ENCODE data around the gene CDH4.

DNA sequence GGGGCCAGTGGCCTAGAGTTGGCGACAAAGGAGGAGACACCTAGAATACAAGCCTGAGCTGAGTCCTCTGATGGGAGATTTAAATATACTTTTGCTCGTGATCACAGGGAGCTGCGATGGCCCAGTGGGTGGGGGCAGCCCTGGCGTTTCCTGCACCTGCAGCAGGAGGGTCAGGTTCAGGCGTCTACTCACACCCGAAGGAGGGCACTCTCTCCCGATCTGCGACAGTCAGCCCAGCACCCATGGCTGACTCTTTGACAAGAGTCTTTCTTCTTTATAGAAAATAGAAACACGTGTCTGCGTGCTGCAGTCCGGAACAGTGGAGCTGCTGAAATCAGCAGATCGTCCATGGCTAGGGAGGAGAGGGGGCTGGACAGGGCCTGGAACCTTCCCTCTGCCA is 338.2 kb downstream of the CDH4 start:
- TF ChIP-seq, protein P1, sequence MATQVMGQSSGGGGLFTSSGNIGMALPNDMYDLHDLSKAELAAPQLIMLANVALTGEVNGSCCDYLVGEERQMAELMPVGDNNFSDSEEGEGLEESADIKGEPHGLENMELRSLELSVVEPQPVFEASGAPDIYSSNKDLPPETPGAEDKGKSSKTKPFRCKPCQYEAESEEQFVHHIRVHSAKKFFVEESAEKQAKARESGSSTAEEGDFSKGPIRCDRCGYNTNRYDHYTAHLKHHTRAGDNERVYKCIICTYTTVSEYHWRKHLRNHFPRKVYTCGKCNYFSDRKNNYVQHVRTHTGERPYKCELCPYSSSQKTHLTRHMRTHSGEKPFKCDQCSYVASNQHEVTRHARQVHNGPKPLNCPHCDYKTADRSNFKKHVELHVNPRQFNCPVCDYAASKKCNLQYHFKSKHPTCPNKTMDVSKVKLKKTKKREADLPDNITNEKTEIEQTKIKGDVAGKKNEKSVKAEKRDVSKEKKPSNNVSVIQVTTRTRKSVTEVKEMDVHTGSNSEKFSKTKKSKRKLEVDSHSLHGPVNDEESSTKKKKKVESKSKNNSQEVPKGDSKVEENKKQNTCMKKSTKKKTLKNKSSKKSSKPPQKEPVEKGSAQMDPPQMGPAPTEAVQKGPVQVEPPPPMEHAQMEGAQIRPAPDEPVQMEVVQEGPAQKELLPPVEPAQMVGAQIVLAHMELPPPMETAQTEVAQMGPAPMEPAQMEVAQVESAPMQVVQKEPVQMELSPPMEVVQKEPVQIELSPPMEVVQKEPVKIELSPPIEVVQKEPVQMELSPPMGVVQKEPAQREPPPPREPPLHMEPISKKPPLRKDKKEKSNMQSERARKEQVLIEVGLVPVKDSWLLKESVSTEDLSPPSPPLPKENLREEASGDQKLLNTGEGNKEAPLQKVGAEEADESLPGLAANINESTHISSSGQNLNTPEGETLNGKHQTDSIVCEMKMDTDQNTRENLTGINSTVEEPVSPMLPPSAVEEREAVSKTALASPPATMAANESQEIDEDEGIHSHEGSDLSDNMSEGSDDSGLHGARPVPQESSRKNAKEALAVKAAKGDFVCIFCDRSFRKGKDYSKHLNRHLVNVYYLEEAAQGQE (IDR thresholded peaks at IDR 0.05; ENCODE audit: low read depth): no peak
- TF ChIP-seq CREB1 (IDR thresholded peaks at IDR 0.05; ENCODE audit: low read depth) (no peak), CEBPB (IDR thresholded peaks at IDR 0.05) (no peak), YY1 (IDR thresholded peaks at IDR 0.05; ENCODE audit: low read depth) (no peak), TEAD4 (IDR thresholded peaks at IDR 0.05) (no peak), EP300 (IDR thresholded peaks at IDR 0.05; ENCODE audit: borderline replicate concordance) (no peak), TCF12 (IDR thresholded peaks at IDR 0.05; ENCODE audit: low read depth) (no peak), EGR1 (IDR thresholded peaks at IDR 0.05) (no peak), FOXM1 (IDR thresholded peaks at IDR 0.05; ENCODE audit: borderline replicate concordance, low read depth) (no peak)
- TF ChIP-seq, protein P2, sequence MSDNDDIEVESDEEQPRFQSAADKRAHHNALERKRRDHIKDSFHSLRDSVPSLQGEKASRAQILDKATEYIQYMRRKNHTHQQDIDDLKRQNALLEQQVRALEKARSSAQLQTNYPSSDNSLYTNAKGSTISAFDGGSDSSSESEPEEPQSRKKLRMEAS (IDR thresholded peaks at IDR 0.05): no peak

All from Ishikawa (cell line).